Right ventricle myocardium inferior (tissue), 1 donor: Measurements from ENCODE around the gene NFU1. TPM values are rescaled to one million over a fixed set of nuclear protein-coding genes. Genes with fewer than 3 reads are reported as not detected.

Experiments used
- ATAC-seq: fragments of 200-7000 bp; cut with Tn5 transposase; one replicate; pipeline ENCODE4 v1.9.1; 2020; ENCODE audit warnings: mild to moderate bottlenecking, moderate library complexity
- DNase-seq: peaks from one replicate; pipeline ENCODE4 v3.0.0; 2021; ENCODE audit errors: missing footprints
- intact Hi-C: fragments of 100-400 bp; cut with DNase I; formaldehyde crosslinking; loops from one replicate; pipeline ENCODE4 v1.11.0; 2022
- total RNA-seq: library from RNA; stranded (reverse); fragmentation: NEBNext Ultra II Directional; extraction: Animal tissue kit (Norgen Biotek cat#: 25700); gene quantifications from one replicate; pipeline ENCODE4 v1.2.1, GENCODE V29; 2021
- donor health status: DM: no; HTN: yes; CAD: no; lungs with severe emphysema.

The NFU1 gene
- total RNA-seq, 1 donor from 2014 or later = 122 TPM

DNA sequence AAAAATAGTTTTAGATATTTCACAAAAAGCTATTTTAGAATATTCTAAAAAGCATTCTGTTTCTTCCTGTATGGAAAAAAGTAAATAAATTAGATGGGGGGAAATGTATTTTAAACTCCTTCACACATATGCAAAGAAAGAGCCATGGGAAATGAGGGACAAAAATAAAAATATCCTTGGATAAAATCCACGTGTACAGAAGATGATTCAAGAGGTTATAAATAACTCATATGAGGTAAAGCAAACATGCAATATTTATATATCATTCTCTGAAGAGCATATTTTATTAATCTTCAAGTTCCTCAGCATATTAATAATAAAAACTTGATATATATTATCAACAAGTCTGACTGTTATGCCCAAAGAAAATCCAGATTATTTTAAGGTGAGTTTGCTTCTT is 41.4 kb downstream of the NFU1 start:
- ATAC-seq = no peak

DNA sequence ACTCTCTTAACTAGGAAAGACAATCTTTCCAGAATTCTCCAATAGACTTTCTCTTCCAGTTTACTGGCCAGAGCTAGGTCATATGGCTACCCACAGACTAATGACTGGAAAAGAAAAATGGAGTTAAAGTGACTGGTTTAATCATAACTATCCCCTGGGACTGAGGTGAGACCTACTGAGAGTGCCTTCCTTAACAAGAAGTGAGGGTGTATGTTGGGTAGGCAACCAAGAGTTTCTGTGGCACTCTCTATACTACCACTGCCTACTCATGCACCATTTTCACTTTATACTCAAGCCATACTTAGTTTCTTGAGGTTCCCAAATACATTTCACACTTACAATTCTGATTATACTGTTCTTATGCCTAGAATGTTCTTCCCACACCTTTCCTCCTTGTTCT is 43.3 kb downstream of the NFU1 start:
- no peak for DNase-seq
- intact Hi-C loops = no loop called here
- ATAC-seq = no peak

More for the DNA sequence above, 41.4 kb downstream of the NFU1 start:
- DNase-seq = no peak
- intact Hi-C loops = no loop called here

DNA sequence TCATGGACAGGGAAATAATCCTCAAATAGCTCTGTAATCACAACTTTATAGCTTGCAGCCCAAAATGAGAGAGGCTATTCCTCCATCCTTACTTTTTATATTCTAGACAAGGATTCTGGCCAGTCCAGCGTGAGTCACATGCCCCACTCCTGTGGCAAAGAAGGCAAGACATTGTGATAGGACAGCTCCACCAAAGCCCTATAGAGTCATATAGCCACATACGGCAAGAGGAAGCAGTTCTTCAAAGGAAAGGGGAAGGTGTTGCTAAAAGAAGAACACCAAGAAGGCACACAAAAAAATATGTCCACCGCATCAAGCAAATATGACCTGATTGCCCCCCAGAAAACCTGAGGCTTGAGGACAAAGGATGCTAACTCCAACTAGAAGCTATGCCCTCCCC is 46.8 kb downstream of the NFU1 start:
- no peak for ATAC-seq
- no peak for DNase-seq
- intact Hi-C loops = no loop called here

DNA sequence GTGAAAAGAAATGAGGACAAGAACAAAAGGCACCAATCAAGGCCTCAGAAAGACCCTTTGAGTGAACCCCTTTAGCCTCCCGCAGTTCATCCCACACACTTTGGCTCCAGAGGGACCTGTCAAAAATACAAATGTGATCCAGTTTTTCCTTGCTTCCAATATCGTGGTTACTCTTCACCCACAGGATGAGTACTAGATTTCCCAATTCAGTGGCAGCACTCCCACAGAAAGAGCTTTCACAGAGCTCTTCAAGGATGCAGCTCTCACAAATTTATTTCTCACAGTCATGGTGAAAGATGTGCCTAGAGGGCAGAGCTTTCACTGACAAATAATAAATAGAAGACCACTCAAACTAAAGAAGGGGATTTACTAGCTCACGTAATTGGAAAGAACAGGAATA is 47.2 kb downstream of the NFU1 start:
- ATAC-seq (no peak), DNase-seq (no peak)
- intact Hi-C loops = no loop called here

DNA sequence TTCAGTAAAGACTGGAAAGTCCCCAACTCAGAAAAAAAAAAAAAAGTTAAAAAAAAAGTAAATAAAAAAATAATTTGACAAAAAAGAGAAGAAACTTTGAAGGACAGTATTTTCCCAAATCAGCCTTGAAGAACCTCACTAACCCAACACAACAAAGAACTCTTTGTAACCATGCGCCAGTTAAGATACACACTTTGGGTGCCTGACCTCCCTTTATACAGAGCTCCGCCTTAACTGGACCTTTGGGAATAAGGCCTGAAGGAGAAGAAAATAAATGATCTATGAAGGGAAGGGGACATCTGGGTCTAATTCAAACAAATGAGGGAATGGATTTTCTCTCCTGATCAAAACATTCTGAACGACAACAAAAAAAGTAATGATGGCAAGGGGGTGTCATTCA is 48.0 kb downstream of the NFU1 start:
- intact Hi-C loops = loop anchor here (5.0 to 10.0 kb wide), 2 partner anchors 48 to 256 kb away; partner anchors contain the start of genes AAK1 and NFU1
- no peak for DNase-seq
- no peak for ATAC-seq

DNA sequence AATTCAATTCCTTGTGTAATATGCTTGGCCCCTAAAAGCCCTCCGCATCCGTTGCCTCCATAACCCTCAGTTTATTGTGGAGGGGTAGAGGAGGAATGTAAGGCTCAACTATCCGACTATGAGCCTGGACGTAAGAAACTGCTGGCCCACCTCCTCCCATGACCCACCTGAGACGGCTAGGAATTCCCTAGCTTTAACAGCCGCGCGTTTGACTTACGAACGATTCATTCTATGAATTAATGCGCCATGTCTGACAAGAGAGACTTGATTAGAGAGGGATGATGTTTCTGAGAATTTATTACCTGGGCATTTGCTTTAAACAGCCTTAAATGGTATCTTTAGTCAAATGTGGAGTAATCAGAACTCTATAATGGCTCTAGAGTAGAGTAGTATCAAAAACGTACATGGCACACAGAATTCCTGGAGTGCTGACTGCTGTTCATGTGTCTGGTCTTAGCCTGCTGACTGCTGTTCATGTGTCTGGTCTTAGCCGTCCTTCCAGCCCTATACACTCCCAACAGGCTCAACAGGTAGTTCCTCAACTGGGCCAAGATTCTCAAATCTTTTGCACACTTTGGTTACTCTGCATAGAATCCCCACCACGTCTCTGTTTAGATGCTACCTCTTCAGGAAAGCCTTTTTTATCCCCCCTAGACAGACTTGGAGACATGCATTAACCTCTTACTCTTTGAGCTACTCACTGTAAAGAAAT is 49.3 kb downstream of the NFU1 start:
- intact Hi-C loops = loop anchor here (5.0 to 10.0 kb wide), 2 partner anchors 49 to 257 kb away; partner anchors contain the start of genes AAK1 and NFU1
- DNase-seq (no peak), ATAC-seq (no peak)

DNA sequence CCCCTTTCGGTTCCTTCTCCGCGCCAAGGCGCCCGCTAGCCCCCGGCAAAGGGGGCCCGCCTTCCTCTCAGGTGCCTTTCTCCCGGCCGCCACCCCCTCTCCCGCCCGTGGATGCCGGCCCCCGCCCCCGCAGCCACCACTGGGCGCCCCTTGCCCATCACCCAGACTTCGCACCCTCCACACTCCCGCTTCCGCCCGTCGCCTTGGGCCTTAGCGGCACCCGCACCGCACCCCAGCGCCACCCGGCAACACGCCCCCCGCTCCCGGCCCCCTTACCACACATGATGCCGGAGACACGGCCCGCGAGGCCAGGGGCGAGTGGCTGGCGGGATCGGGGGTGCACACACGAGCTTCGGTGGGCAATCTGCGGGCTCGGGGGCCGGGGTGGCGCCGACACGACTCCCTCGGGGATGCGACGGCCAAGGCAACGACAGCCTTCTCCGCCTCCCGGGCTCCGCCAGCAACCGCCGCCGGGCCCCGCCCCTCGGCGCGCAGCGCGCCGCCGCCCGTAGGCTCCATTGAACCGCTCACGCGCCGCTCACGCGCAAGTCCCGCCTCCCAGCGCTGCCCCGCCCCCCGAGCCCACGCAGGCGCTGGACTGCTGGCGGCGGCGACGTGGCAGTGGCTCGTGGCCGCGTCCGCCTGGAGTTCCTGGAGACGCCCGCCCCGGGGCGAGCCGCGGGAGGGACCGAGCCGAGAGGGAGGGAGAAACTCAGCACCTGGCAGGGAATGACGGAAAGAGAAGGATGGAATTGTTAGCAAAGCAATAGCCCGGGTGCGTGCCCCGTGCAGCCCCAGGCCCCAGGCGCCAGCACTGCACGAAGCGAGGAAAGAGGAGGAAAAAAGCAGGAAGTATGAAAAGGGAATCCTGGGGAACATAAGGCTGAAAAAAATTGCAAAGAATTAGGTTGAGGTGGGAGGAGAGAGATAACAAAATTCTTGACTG is 50.2 kb downstream of the NFU1 start, which contains the start of gene GFPT1:
Gene GFPT1, minus strand, starts transcription at position 439 of the 946 bp plus-strand sequence. Its CDS starts 156 bp downstream, at position 283.
- DNase-seq = peak; percentile 97
- intact Hi-C loops = loop anchor here (5.0 to 10.0 kb wide), 2 partner anchors 50 to 258 kb away; partner anchors contain the start of genes AAK1 and NFU1
- ATAC-seq = peak; percentile 99

DNA sequence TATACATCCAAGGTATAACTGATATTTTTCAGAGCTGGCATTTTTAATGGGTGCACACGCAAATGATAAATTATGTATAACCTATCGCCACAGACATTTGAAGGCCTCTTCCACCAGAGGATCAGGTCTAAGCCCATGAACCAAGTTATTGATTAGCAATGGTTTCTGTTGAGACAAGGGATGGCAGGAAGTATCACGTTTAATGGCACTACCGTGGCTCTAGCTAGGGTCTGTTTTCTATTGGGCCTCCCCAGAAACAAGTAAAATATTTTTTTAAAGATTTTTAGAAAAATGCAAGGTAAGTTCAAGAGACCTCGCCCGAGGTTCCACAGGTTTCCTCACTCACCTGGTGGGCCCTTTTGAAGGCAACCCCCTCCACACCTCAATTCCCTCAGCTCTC is 50.9 kb downstream of the NFU1 start:
- intact Hi-C loops = loop anchor here (5.0 to 10.0 kb wide), 2 partner anchors 51 to 258 kb away; partner anchors contain the start of genes AAK1 and NFU1
- ATAC-seq (no peak), DNase-seq (no peak)

DNA sequence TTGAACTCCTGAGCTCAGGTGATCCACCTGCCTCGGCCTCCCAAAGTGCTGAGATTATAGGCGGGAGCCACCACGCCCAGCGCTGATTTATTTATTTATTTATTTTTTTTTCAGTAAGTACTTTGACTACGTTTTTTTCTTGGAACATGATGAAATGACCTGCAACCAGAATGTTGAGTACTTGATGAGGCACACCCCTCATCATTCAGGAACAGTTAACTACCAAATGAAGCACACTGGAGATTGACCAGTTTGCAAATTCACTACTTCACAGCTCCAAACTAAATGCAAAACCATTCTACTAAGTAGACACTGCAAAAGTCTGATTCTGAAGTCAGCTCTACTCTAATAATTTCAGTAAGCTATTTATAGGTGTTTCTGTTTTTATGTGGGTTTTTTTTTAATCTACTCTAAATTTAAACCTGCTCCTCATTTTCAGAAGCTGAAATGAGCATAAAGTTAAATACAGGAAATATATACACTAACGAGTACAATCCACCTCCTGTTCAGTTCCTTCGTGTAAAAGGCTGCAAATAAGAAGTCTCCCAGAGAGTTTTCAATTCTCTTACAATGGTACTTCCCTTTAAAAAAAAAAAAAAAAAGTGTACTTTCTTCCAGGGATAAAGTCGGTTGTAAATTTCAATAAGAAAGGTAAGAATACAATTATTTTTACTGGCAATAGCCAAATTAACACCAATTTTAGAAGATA is 51.6 kb downstream of the NFU1 start:
- ATAC-seq (no peak), DNase-seq (no peak)
- intact Hi-C loops = loop anchor here (5.0 to 10.0 kb wide), 2 partner anchors 52 to 259 kb away; partner anchors contain the start of genes AAK1 and NFU1

DNA sequence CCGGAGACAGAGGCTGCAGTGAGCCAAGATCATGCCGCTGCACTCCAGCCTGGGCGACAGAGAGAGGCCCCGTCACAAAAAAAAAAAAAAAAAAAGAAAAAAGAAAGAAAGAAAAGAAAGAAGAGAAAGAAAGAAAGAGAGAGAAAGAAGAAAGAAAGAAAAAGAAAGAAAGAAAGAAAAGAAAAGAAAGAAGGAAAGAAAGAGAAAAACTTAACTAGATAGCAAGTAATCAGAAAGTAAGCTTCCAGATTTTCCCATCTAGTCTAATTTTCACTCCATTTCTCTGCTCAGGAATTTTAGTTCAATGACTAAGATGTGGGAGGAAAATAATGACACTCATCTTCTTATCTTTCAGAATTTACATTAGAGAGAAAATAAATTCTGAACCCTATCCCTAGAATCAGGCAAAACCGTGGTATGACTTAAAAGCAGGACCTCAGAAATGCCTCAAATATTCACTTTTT is 52.6 kb downstream of the NFU1 start:
- DNase-seq (no peak), ATAC-seq (no peak)
- intact Hi-C loops = loop anchor here (5.0 to 10.0 kb wide), 2 partner anchors 53 to 260 kb away; partner anchors contain the start of genes AAK1 and NFU1

DNA sequence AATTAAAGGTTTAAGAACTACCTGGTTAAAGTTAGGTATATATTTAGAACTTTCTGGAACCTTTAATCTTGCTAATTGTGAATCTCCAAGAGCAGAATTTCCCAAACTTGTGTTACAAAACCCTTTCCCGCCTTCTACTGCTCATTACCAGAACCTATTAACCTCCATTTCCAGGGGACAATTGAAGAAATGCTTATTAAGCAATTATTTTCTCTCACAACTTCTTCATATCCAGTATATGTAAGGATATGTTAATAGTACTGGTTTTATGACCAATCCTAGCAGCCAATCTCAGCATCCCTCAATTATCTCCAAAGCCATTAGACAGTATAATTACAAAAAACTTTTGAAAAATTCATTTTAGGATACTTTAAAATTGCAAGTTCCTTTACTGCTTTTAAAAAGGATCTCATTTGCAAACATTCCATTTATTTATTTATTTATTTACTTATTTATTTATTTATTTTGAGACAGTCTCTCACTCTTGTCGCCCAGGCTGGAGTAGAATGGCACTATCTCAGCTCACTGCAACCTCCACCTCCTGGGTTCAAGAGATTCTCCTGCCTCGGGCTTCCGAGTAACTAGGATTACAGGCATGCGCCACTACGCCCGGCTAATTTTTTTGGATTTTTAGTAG is 53.9 kb downstream of the NFU1 start:
- intact Hi-C loops = loop anchor here (10.0 kb wide), 1 partner anchor 262 kb away; the partner anchor contains the start of gene AAK1
- ATAC-seq = no peak

DNA sequence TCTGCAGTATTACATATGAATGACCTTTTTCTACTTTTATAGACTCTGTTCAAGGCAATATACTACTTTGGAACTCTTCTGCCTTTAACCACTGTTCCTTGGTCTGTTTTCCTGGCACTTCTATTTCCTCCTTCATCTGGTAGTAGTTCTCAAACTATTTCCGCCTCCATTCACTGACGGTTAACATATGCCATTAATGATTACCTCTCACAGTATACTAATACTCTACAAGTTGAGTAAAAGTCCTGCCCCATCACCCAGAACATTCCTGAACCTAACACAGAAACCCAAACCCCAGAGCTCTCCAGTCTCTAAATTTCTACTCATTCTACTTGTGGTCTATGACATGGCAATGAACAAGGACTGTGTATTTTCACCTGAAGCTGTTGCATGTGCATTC is 54.7 kb downstream of the NFU1 start:
- no peak for DNase-seq
- no peak for ATAC-seq
- intact Hi-C loops = loop anchor here (10.0 kb wide), 1 partner anchor 262 kb away; the partner anchor contains the start of gene AAK1

More for the DNA sequence above, 53.9 kb downstream of the NFU1 start:
- DNase-seq = no peak

DNA sequence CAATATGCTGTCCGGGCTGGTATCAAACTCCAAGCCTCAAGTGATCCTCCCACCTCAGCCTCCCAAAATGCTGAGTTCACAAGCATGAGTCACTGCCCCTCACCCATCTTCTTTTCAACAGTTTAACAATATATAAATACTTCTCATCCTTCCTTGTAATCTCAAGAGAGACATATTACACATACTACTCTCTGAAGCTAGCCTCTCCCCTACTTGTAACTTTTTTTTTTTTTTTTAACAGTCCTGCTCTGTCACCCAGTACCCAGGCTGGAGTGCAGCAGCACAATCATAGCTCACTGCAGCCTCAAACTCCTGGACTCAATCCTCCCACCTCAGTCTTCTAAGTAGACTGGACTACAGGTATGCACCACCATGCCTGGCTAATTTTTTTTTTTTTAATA is 55.9 kb downstream of the NFU1 start:
- ATAC-seq = no peak
- intact Hi-C loops = loop anchor here (10.0 kb wide), 1 partner anchor 263 kb away; the partner anchor contains the start of gene AAK1
- DNase-seq = no peak

DNA sequence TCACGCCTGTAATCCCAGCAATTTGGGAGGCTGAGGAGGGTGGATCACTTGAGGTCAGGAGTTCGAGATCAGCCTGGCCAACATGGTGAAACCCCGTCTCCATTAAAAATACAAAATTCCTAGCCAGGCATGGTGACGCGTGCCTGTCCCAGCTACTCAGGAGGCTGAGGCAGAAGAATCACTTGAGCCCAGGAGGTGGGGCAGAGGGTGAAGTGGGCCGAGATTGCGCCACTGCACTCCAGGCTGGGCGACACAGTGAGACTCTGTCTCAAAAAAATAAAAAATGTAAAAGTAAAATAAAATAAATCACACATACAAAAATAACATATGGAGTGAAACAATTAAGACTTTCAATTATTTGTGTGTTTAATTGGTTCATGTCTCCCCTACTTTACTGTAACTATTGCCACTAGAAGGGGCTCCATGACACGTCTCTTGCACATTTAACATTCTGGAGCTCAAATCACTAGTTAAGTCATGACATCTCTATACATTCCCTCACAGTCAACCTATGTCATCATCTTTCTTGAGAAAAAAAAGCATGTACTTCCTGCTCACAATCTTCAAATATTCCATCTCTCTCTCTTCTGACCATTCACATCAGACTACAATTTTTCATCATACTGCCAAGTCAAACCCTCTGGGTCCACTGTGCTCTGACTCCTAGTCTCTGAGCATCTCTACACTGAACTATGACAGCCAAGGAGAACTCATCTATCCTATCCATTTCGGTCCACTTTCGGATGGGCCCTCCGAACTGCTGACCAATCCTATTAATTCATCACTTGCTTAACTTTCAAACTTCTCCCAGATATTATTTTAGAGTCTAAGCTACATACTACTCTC is 56.9 kb downstream of the NFU1 start:
- no peak for ATAC-seq
- intact Hi-C loops = loop anchor here (10.0 kb wide), 1 partner anchor 265 kb away; the partner anchor contains the start of gene AAK1
- DNase-seq = no peak

DNA sequence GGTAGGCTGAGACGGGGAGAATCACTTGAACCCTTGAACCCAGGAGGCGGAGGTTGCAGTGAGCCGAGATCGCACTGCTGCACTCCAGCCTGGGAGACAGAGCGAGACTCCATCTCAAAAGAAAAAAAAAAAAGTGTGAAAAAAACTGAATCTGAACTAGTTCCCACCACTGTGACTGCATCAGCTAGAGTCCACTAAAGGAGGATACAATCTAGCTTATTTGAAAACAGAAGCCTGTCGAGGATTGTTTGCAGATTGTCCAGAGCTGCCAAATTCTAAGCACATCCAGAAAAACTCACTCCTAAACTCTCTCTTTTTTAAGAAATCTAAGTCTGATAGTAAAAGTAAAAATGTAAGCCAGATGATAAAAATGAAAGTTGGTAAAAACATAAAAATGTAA is 60.8 kb downstream of the NFU1 start:
- intact Hi-C loops = no loop called here
- no peak for ATAC-seq
- DNase-seq = no peak

DNA sequence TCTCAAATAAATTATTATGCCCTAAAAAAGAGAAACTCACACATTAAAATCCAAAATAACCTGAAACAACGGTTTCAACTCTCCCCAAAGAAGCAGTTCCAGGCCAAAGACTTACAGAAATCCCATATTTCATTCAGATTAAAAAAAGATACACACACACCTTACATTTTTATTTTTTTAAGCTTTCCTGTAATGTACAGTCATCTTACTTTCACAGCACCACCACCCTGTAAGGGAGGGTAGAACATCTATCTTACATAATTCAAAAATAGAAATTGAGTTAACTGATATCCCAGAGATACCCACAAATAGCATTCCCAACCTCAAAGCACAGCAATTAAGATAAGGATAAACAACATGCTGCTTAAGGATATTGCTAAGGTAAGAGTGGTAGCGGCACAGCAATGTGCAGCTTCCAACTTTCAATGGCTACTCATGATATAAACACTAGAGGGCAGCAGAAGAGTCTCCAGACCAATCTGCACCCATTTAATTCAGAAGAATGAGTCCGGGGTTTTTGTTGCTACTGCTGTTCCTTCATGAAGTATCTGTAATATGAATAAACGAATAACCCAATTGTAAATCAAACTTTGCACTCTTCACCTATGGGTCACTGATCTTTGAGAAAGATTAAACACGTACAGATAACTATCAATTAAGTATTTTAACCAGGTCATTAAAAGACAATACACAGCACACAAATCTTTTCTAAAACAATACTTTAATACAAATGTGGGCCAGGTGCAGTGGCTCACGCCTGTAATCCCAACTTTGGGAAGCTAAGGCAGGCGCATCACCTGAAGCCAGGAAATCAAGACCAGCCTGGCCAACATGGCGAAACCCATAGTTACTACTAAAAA is 61.5 kb downstream of the NFU1 start:
- no peak for DNase-seq
- intact Hi-C loops = no loop called here
- peak; percentile 73 for ATAC-seq
